ENCODE measurements around the gene SPIB. TPM values are rescaled to one million over a fixed set of nuclear protein-coding genes. Genes with fewer than 3 reads are reported as not detected.

Gene SPIB
- total RNA-seq, 2 experiments from 2014 or later, result 0.36 to 0.47 TPM

Other genes starting within 250 kb of the SPIB start
- gene MYH14, start 215.3 kb upstream of the SPIB start, total RNA-seq, result not detected
- 1 to 10 TPM; 2.0 to 2.4 TPM for gene KCNC3, start 89.6 kb upstream of the SPIB start, total RNA-seq
- gene NAPSA, start 53.3 kb upstream of the SPIB start, total RNA-seq, result 10 to 100 TPM; 40.2 to 41.0 TPM
- 10 to 100 TPM; 47.2 to 49.3 TPM for gene NR1H2, start 42.5 kb upstream of the SPIB start, total RNA-seq
- 100 to 1,000 TPM; 221 to 224 TPM for gene POLD1, start 34.6 kb upstream of the SPIB start, total RNA-seq
- gene MYBPC2, start 14.0 kb downstream of the SPIB start, total RNA-seq, result 1 to 10 TPM in 1 of 2 experiments, under 1 TPM in 1; 0.64 to 1.6 TPM
- 10 to 100 TPM; 28.4 to 29.2 TPM for gene EMC10, start 57.6 kb downstream of the SPIB start, total RNA-seq
- gene GARIN5A, start 57.9 kb downstream of the SPIB start, total RNA-seq, result under 1 TPM in 1 of 2 experiments, not detected in 1; 0.57 TPM
- gene JOSD2, start 92.3 kb downstream of the SPIB start, total RNA-seq, result 10 to 100 TPM; 17.2 to 17.9 TPM
- not detected for gene ASPDH, start 95.0 kb downstream of the SPIB start, total RNA-seq
- gene LRRC4B, start 149.5 kb downstream of the SPIB start, total RNA-seq, result not detected
- not detected for gene SYT3, start 220.9 kb downstream of the SPIB start, total RNA-seq
- 1 to 10 TPM; 1.5 to 1.7 TPM for gene C19orf81, start 230.5 kb downstream of the SPIB start, total RNA-seq